CD4-positive, alpha-beta T cell treated with Interleukin-15 for 1 hour (primary cell): ENCODE measurements around the gene SARS1.

ENCODE experiments used
- DNase-seq: peaks from one replicate; pipeline ENCODE4 v3.0.0-alpha.2; 2020

The SARS1 gene

GRCh38 chr1:109263597-109264378 is 50.1 kb downstream of the SARS1 start:
- peak; percentile 69 for DNase-seq

- no peak for DNase-seq
These were observed 50.6 kb downstream of the SARS1 start for GRCh38 chr1:109264379-109264755.

DNA sequence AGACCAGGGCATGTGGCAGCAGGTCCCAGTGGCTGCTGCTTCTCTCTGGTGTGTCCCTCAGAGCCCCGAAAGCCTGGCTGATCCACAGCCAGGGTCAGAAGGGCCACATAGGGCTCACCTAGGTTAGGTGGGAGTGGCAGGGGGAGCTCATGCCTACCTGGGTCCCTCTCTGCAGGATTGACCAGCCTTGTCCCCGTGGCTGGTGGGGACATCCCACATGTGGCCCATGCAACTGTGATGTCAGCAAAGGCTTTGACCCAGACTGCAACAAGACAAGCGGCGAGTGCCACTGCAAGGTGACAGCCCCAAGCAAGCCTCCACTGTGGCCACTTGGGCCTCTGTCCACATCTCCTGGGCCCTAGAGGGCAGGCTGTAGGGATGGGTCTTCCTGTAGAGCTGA is 51.3 kb downstream of the SARS1 start:
- no peak for DNase-seq

GRCh38 chr1:109265741-109266330 is 52.1 kb downstream of the SARS1 start:
- DNase-seq, result no peak

DNA sequence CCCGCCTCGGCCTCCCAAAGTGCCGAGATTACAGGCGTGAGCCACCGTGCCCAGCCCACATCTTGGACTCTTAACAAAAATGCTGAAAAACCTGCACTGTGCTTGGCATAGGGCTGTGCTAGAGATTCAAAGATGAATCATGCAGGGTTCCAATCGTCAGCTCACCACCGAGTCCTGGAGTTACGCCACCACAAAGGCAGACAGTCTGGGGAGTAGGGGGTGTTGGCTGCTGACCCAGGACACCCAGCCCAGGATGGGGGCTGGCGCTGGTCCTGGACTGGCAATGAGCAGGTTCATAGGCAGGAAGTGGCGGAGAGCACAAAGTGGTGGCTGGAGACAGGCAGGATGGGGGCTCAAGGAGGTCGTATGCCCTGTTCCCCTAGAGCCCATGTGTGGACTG is 53.2 kb downstream of the SARS1 start:
- DNase-seq, result no peak

DNA sequence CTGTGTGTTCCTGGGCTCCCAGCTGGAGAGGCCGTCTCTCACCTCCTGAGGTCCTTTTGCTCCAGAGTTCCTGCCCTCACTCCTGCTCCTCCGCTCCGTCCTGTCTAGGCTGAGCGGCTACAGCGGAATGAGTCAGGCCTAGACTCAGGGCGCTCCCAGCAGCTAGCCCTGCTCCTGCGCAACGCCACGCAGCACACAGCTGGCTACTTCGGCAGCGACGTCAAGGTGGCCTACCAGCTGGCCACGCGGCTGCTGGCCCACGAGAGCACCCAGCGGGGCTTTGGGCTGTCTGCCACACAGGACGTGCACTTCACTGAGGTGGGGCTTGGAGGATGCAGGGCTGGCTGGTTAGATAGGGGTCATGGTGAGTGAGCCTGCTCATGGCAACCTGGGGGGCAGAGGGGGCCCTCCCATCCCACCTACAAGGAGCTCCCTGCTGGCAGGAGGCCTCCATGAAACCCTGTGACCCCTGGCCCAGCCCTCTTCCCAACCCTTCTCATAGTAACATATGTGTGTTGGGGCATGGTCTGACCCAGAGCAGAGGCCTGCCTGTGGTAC is 54.1 kb downstream of the SARS1 start:
- DNase-seq, result no peak

DNA sequence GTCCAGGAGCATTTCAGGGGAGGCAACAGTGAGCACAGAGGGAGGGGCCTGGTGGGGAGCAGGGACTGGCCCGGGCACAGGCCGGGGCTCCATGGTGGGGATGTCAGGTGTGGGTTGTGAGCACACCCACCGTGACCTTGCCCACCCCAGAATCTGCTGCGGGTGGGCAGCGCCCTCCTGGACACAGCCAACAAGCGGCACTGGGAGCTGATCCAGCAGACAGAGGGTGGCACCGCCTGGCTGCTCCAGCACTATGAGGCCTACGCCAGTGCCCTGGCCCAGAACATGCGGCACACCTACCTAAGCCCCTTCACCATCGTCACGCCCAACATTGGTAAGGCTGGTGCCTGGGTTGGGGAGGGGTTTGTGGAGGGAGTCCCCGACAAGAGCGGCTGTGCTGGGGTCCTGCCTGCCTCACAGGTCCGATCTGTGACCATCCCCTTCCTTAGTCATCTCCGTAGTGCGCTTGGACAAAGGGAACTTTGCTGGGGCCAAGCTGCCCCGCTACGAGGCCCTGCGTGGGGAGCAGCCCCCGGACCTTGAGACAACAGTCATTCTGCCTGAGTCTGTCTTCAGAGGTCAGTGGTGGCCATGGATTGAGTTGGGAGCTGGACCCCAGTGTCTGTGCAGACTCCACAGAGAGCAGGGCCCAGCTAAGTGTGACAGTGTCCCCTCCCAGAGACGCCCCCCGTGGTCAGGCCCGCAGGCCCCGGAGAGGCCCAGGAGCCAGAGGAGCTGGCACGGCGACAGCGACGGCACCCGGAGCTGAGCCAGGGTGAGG is 54.9 kb downstream of the SARS1 start:
- no peak for DNase-seq

GRCh38 chr1:109269212-109269980 is 55.7 kb downstream of the SARS1 start:
- DNase-seq, result no peak

- DNase-seq, result no peak
These were observed 56.4 kb downstream of the SARS1 start for GRCh38 chr1:109269981-109270622.

DNA sequence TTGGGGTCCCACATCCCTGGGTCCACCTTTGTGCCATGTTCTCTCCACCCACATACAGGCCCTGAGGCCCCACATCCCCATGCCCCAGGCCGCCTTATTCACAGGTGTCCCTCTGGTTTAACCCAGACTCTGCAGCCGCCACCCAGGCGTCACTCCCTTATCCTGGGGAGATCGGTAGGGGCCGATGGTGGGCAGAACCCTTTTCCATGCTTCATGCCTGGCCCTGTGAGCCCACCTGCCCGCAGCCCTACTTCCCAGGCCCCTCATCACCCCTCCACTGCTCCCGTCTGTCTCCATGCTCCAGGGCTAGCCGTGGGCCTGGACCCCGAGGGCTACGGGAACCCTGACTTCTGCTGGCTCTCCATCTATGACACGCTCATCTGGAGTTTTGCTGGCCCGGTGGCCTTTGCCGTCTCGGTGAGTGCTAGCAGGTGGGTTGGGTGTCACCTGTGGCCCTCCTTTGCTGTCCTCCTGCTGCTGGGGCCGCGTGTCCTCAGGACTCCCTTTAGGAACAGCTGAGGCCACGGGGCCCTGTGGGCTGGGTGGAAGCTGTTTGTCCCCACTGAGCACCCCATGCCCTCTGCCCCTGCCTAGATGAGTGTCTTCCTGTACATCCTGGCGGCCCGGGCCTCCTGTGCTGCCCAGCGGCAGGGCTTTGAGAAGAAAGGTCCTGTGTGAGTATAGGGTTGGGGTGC is 57.1 kb downstream of the SARS1 start:
- no peak for DNase-seq

DNA sequence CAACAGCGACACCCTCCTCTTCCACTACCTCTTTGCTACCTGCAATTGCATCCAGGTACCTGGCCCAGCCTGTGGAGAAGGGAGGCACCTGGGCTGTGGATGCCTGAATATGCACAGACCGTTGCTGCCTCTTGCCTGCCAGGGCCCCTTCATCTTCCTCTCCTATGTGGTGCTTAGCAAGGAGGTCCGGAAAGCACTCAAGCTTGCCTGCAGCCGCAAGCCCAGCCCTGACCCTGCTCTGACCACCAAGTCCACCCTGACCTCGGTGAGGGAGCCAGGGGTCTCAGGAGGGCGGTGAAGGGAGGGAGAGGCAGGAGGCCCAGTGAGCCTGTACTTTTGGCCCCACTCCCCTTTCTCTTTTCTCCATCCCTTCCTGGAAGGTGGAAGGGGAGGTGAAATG is 57.7 kb downstream of the SARS1 start:
- DNase-seq, result no peak

GRCh38 chr1:109272021-109272799 is 58.5 kb downstream of the SARS1 start:
- no peak for DNase-seq

DNA sequence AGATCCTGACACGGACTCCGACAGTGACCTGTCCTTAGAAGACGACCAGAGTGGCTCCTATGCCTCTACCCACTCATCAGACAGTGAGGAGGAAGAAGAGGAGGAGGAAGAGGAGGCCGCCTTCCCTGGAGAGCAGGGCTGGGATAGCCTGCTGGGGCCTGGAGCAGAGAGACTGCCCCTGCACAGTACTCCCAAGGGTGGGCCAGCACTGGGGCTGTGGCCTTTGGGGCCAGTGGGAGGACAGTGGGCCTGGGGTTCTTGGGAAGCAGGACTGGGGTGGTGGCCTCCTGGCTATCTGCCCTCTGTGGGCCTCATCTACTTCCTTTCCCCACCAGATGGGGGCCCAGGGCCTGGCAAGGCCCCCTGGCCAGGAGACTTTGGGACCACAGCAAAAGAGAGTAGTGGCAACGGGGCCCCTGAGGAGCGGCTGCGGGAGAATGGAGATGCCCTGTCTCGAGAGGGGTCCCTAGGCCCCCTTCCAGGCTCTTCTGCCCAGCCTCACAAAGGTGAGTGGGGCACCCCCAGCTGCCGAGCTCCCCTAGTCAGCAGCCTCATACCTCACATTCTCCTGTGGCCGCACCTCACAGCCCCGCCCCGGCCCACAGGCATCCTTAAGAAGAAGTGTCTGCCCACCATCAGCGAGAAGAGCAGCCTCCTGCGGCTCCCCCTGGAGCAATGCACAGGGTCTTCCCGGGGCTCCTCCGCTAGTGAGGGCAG is 59.3 kb downstream of the SARS1 start:
- no peak for DNase-seq

DNA sequence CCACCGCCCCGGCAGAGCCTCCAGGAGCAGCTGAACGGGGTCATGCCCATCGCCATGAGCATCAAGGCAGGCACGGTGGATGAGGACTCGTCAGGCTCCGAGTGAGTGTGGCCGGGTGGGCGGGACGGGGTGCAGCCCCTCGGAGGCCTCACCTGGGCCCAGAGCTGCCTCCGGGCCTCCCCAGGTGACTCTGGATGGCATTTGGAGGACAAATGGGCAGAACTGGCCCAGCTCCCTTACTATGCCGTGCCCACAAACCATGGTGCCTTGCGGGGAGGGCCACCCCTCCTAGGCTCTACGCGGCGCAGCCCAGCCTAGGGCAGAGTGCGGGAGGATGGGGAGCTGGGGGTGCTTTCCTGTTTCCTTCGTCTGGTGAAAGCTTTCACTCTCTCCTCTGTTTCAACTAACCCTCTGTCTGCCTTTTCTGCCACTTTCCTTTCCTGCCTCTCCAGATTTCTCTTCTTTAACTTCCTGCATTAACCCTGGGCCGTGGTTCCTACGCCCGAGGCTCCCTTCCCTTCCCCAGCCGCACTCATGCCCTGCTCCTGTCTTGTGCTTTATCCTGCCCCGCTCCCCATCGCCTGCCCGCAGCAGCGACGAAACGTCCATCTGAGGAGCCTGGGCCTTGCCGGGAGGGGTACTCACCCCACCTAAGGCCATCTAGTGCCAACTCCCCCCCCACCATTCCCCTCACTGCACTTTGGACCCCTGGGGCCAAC is 60.0 kb downstream of the SARS1 start:
- DNase-seq, result no peak

DNA sequence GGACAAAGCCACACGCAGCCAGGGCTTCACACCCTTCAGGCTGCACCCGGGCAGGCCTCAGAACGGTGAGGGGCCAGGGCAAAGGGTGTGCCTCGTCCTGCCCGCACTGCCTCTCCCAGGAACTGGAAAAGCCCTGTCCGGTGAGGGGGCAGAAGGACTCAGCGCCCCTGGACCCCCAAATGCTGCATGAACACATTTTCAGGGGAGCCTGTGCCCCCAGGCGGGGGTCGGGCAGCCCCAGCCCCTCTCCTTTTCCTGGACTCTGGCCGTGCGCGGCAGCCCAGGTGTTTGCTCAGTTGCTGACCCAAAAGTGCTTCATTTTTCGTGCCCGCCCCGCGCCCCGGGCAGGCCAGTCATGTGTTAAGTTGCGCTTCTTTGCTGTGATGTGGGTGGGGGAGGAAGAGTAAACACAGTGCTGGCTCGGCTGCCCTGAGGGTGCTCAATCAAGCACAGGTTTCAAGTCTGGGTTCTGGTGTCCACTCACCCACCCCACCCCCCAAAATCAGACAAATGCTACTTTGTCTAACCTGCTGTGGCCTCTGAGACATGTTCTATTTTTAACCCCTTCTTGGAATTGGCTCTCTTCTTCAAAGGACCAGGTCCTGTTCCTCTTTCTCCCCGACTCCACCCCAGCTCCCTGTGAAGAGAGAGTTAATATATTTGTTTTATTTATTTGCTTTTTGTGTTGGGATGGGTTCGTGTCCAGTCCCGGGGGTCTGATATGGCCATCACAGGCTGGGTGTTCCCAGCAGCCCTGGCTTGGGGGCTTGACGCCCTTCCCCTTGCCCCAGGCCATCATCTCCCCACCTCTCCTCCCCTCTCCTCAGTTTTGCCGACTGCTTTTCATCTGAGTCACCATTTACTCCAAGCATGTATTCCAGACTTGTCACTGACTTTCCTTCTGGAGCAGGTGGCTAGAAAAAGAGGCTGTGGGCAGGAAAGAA is 61.1 kb downstream of the SARS1 start:
- no peak for DNase-seq

DNA sequence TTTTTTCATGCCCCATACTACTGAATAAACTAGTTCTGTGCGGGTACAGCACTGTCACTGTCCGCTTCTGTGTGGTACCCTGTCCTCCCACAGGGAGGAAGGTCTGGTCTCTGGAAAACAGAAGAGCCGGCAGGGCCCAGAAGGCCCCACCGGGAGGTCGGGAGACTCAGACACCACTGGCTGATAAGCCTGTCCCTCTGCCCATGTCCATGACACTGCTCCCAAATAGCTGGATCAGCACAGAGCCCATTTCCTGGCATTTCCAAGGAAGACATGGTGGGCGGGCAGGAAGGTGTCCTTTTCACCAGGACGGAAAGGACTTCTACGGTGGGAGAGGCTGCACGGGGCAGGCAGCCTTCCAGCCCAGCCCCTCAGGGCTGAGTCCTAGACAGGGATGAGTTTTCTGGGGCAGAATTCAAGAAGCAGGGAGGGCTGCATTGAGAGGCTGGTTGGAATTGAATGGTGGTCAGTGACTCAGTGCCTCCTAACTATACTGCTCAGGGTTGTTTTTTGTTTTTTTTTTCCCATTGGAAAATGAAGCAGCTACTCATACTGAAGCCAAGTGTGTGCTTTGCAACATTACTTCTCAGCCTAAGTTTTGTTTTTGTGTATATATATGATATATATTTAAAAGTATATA is 62.1 kb downstream of the SARS1 start:
- no peak for DNase-seq

GRCh38 chr1:109277434-109278204 is 63.9 kb downstream of the SARS1 start:
- peak; percentile 63 for DNase-seq
